WTC11 (cell line): ENCODE data around the gene ATF7.
"Not testable (repeated sequence)": the region's sequence is repeated elsewhere in the genome, so short reads cannot be mapped to it uniquely, and the experiment has no call there.

ENCODE experiments used
- CTCF ChIP-seq: fragments of 200-600 bp; IDR thresholded peaks from 2 replicates; pipeline ENCODE4 v1.8.0; 2022; ENCODE audit warnings: antibody characterized with exemption
- GABPB1 ChIP-seq: sonication (generic); formaldehyde crosslinking; IDR thresholded peaks from 2 replicates; pipeline ENCODE4 v1.8.1; 2023; ENCODE audit warnings: mild to moderate bottlenecking, missing genetic modification reagents
- MXD4 ChIP-seq: fragments of 250-450 bp; sonication (Bioruptor Pico); IDR thresholded peaks from 2 replicates; pipeline ENCODE4 v1.8.0; 2021; ENCODE audit warnings: mild to moderate bottlenecking, moderate library complexity, borderline replicate concordance
- NR3C1 ChIP-seq: sonication (generic); formaldehyde crosslinking; conservative IDR thresholded peaks from 2 replicates; pipeline ENCODE4 v1.8.1; 2023; ENCODE audit warnings: low read depth, mild to moderate bottlenecking, missing genetic modification reagents
- SP1 ChIP-seq: sonication (generic); formaldehyde crosslinking; conservative IDR thresholded peaks from 2 replicates; pipeline ENCODE4 v1.8.1; 2022; ENCODE audit warnings: missing genetic modification reagents
- TCF7 ChIP-seq: sonication (generic); formaldehyde crosslinking; IDR thresholded peaks from 2 replicates; pipeline ENCODE4 v1.8.0; 2022; ENCODE audit warnings: mild to moderate bottlenecking, low read depth, missing genetic modification reagents, moderate library complexity
- ZNF396 ChIP-seq: fragments of 250-450 bp; sonication (Bioruptor Pico); IDR thresholded peaks from 2 replicates; pipeline ENCODE4 v1.8.0; 2021; ENCODE audit warnings: mild to moderate bottlenecking, moderate library complexity, borderline replicate concordance
- TF ChIP-seq, protein P1 (sequence below): sonication (generic); formaldehyde crosslinking; IDR thresholded peaks from 2 replicates; pipeline ENCODE4 v1.8.1; 2023; ENCODE audit warnings: mild to moderate bottlenecking, missing genetic modification reagents
- TF ChIP-seq, protein P2 (sequence below): sonication (generic); formaldehyde crosslinking; IDR thresholded peaks from 2 replicates; pipeline ENCODE4 v1.8.1; 2023; ENCODE audit warnings: mild to moderate bottlenecking, missing genetic modification reagents, borderline replicate concordance

DNA sequence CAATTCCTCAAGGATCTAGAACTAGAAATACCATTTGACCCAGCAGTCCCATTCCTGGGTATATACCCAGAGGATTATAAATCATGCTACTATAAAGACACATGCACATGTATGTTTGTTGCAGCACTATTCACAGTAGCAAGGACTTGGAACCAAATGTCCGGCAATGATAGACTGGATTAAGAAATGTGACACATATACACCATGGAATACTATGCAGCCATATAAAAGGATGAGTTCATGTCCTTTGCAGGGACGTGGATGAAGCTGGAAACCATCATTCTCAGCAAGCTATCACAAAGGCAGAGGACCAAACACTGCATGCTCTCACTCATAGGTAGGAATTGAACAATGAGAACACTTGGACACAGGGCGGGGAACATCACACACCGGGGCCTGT, 20.1 kb upstream of the ATF7 start:
- not testable (repeated sequence) for TF ChIP-seq TCF7 (CRISPR knock-in tag); CTCF; NR3C1; ZNF396 (CRISPR knock-in tag); SP1; MXD4 (CRISPR knock-in tag); GABPB1
- TF ChIP-seq, protein P1, sequence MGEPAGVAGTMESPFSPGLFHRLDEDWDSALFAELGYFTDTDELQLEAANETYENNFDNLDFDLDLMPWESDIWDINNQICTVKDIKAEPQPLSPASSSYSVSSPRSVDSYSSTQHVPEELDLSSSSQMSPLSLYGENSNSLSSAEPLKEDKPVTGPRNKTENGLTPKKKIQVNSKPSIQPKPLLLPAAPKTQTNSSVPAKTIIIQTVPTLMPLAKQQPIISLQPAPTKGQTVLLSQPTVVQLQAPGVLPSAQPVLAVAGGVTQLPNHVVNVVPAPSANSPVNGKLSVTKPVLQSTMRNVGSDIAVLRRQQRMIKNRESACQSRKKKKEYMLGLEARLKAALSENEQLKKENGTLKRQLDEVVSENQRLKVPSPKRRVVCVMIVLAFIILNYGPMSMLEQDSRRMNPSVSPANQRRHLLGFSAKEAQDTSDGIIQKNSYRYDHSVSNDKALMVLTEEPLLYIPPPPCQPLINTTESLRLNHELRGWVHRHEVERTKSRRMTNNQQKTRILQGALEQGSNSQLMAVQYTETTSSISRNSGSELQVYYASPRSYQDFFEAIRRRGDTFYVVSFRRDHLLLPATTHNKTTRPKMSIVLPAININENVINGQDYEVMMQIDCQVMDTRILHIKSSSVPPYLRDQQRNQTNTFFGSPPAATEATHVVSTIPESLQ: not testable (repeated sequence)
- TF ChIP-seq, protein P2, sequence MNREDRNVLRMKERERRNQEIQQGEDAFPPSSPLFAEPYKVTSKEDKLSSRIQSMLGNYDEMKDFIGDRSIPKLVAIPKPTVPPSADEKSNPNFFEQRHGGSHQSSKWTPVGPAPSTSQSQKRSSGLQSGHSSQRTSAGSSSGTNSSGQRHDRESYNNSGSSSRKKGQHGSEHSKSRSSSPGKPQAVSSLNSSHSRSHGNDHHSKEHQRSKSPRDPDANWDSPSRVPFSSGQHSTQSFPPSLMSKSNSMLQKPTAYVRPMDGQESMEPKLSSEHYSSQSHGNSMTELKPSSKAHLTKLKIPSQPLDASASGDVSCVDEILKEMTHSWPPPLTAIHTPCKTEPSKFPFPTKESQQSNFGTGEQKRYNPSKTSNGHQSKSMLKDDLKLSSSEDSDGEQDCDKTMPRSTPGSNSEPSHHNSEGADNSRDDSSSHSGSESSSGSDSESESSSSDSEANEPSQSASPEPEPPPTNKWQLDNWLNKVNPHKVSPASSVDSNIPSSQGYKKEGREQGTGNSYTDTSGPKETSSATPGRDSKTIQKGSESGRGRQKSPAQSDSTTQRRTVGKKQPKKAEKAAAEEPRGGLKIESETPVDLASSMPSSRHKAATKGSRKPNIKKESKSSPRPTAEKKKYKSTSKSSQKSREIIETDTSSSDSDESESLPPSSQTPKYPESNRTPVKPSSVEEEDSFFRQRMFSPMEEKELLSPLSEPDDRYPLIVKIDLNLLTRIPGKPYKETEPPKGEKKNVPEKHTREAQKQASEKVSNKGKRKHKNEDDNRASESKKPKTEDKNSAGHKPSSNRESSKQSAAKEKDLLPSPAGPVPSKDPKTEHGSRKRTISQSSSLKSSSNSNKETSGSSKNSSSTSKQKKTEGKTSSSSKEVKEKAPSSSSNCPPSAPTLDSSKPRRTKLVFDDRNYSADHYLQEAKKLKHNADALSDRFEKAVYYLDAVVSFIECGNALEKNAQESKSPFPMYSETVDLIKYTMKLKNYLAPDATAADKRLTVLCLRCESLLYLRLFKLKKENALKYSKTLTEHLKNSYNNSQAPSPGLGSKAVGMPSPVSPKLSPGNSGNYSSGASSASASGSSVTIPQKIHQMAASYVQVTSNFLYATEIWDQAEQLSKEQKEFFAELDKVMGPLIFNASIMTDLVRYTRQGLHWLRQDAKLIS: not testable (repeated sequence)
